Epithelial cell of proximal tubule (primary cell): ENCODE data around the gene MTMR3. TPM values are rescaled to one million over a fixed set of nuclear protein-coding genes. Genes with fewer than 3 reads are reported as not detected.

ENCODE experiments used
- DNase-seq: peaks from one replicate; pipeline ENCODE4 v3.0.0-alpha.2; 2011; ENCODE audit warnings: low read depth
- H3K4me3 ChIP-seq: 2 replicates; pipeline ENCODE4 v1.5.1; 2011; ENCODE audit warnings: low read depth, mild to moderate bottlenecking, low read length
- CTCF ChIP-seq: conservative IDR thresholded peaks from 2 replicates; pipeline ENCODE4 v1.5.1; 2012; ENCODE audit warnings: low read depth, mild to moderate bottlenecking, low read length
- total RNA-seq: library from RNA; depleted of rRNA; stranded (reverse); fragments of >200 nt; gene quantifications from 2 replicates; pipeline ENCODE4 v1.2.3, GENCODE V29; 2015

Gene MTMR3
- total RNA-seq, 1 donor from 2014 or later, result 36.4 TPM

DNA sequence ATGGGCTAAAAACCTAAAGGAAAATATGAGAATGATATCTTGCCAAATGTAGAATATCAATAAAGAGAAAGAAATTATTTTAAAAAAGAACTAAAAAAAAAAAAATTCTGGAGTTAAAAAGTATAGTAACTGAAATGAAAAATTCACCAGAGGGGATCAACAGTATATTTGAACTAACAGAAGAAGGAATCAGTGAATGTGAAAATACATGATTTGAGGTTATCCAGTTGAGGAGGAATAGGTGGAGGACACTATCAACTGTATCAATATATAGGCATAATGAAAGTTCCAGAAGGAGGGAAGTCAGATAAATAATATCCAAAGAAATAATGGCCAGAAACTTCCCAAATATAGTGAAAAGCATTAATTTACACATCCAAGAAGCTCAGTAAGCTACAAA is 181.2 kb downstream of the MTMR3 start:
- no peak for DNase-seq
- H3K4me3 ChIP-seq, result no peak overlapping the region
- no peak for TF ChIP-seq CTCF

DNA sequence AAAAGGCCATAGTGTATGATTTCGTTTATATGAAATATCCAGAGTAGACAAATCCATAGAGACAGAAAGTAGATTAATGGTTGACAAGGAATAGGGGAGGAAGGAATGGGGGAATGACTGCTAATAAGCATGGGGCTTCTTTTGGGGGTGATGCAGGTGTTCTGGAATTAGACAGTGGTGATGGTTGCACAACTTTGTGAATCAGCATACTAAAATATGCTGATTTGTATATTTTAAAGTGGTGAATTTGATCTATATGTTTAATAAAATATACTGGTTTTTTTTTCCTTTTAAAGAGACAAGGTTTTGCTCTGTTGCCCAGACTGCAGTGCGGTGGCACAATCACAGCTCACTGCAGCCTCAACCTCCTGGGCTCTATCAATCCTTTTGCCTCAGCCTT is 190.8 kb downstream of the MTMR3 start:
- TF ChIP-seq CTCF, result no peak
- no peak for DNase-seq

DNA sequence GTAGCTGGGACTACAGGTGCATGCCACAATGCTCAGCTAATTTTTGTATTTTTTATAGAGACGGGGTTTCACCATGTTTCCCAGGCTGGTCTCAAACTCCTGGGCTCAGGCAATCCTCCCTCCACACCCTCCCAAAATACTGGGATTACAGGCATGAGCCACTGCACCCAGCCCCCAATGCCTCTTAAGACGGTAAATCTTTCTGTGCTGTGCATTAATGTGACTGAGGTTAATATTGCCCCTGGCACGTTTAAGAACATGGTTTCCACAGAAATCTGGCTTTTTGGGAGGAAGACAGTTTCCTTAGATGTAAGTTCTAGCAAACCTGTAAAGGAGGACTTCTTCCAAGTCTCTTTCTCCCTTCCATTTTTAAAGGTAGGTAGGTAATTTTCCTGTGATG is 191.2 kb downstream of the MTMR3 start:
- DNase-seq, result no peak
- TF ChIP-seq CTCF, result no peak
- no peak overlapping the region for H3K4me3 ChIP-seq

More for the DNA sequence above, 190.8 kb downstream of the MTMR3 start:
- no peak overlapping the region for H3K4me3 ChIP-seq

- no peak for TF ChIP-seq CTCF
- H3K4me3 ChIP-seq, result no peak overlapping the region
- no peak for DNase-seq
Observed at GRCh38 chr22:30074994-30075393, 192.0 kb downstream of the MTMR3 start.

- TF ChIP-seq CTCF, result no peak
- no peak for DNase-seq
- H3K4me3 ChIP-seq, result no peak overlapping the region
Observed at GRCh38 chr22:30077279-30077880, 194.4 kb downstream of the MTMR3 start.

DNA sequence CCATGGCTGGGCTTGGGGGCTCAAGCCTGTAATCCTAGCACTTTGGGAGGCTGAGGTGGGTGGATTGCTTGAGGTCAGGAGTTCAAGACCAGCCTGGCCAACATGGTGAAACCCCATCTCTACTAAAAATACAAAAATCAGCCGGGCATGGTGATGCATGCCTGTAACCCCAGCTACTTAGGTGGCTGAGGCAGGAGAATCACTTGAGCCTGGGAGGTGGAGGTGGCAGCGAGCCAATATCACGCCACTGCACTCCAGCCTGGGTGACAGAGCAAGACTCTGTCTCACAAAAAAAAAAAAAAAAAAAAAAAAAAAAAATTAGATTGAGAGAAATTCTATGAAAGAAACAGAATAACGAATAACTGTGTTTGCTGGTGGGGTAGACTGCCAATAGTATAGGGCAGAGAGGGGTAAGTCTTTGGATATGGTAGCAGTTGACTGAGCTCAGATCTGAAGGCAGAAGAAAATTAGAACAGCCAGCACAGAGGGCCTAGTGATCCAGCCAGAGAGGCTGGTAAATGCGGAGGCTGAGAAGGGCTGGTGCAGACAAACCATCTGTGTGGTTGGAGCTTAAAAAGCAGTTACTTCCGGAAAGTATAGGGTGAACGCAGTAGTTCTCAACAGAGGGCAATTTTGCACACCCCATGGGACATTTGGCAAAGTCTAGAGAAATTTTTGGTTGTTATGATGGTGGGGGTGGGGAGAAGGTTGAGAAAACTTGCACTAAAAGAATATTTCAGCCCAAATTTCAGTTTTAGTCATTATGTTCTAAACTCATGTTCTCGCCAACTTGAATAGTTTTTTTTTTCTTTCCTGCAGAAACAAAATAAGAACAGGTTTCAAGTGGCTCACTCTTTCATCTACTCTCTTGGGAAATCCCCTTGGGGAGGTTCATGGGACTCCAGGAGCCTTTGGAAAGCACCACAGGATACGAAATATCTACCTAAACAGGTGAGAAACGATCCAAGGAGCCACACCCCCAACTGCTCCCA is 195.6 kb downstream of the MTMR3 start:
- DNase-seq, result no peak
- TF ChIP-seq CTCF, result no peak
- H3K4me3 ChIP-seq, result no peak overlapping the region
